A549 (cell line): Measurements from ENCODE around the gene ESPN. TPM values are rescaled to one million over a fixed set of nuclear protein-coding genes. Genes with fewer than 3 reads are reported as not detected.

ENCODE experiments used
- ATAC-seq, 2 experiments: fragments of 200-7000 bp in 1 of 2; fragments of >200 bp in 1 of 2; cut with Nextera tagmentation in 1 of 2; cut with Tn5 transposase in 1 of 2; 3 replicates each; pipeline versions ENCODE4 v1.8.0 to v1.9.1; 2018 to 2020; ENCODE audit warnings: mild to moderate bottlenecking in 1 of 2, moderate library complexity in 1 of 2
- CTCF ChIA-PET: fragments of 300-600 bp; sonication (Branson Sonifier 250); formaldehyde crosslinking; extraction: SDS; loops from one replicate; lab custom pipeline; 2021; ENCODE audit warnings: antibody characterized with exemption, inconsistent platforms; lab: Yijun Ruan, JAX
- POLR2A ChIA-PET: fragments of 350-600 bp; formaldehyde crosslinking; extraction: SDS; loops from one replicate; lab custom pipeline; 2021; ENCODE audit warnings: antibody characterized with exemption, inconsistent platforms; lab: Yijun Ruan, JAX
- DNase-seq, 2 experiments: peaks; one replicate each; pipeline versions ENCODE4 v3.0.0 to v3.0.0-alpha.2; 2011 to 2016; ENCODE audit warnings: low read depth in 1 of 2, low spot score in 1 of 2
- FAIRE-seq: peaks from 2 replicates; lab custom pipeline; 2011; peaks lifted over from hg19 to GRCh38; lab: Jason Lieb, UNC
- H3K27ac ChIP-seq, 2 experiments: fragments of >200 bp; sonication (Bioruptor Twin); formaldehyde crosslinking; 3 replicates each; pipeline ENCODE4 v1.5.1; 2016 to 2017
- H3K4me1 ChIP-seq: fragments of >200 bp; sonication (Bioruptor Twin); formaldehyde crosslinking; 3 replicates; pipeline ENCODE4 v1.6.1; 2016
- H3K4me2 ChIP-seq: fragments of >200 bp; sonication (Bioruptor Twin); formaldehyde crosslinking; 3 replicates; pipeline ENCODE4 v1.6.1; 2016
- H3K4me3 ChIP-seq: fragments of >200 bp; sonication (Bioruptor Twin); formaldehyde crosslinking; 3 replicates; pipeline ENCODE4 v1.5.1; 2016
- H3K9me3 ChIP-seq: fragments of >200 bp; sonication (Bioruptor Twin); formaldehyde crosslinking; 3 replicates; pipeline ENCODE4 v1.6.1; 2016
- BCL3 ChIP-seq: fragments of >200 bp; sonication (Bioruptor Twin); formaldehyde crosslinking; IDR thresholded peaks from 3 replicates; pipeline ENCODE4 v1.6.1; 2016
- CBX2 ChIP-seq: fragments of 200-600 bp; sonication (generic); IDR thresholded peaks from 2 replicates; pipeline ENCODE4 v1.6.1; 2016; ENCODE audit warnings: low read depth, mild to moderate bottlenecking, borderline replicate concordance
- CTCF ChIP-seq: fragments of >200 bp; sonication (Bioruptor Twin); formaldehyde crosslinking; IDR thresholded peaks from 3 replicates; pipeline ENCODE4 v1.5.1; 2016
- EHF ChIP-seq: fragments of 250-450 bp; sonication (Bioruptor Pico); IDR thresholded peaks from 2 replicates; pipeline ENCODE4 v1.5.0; 2020; ENCODE audit warnings: mild to moderate bottlenecking
- FOSB ChIP-seq: fragments of 250-450 bp; sonication (Bioruptor Pico); IDR thresholded peaks from 2 replicates; pipeline ENCODE4 v1.5.0; 2020; ENCODE audit warnings: mild to moderate bottlenecking, moderate library complexity
- GATA3 ChIP-seq: IDR thresholded peaks from 2 replicates; pipeline ENCODE4 v1.6.1; 2012; ENCODE audit warnings: borderline replicate concordance
- HDAC2 ChIP-seq: fragments of 200-600 bp; sonication (generic); IDR thresholded peaks from 2 replicates; pipeline ENCODE4 v1.6.1; 2016
- HES2 ChIP-seq: fragments of >200 bp; sonication (Bioruptor Twin); formaldehyde crosslinking; IDR thresholded peaks from 2 replicates; pipeline ENCODE4 v1.6.1; 2016
- HOXA7 ChIP-seq: fragments of 250-450 bp; sonication (Bioruptor Pico); IDR thresholded peaks from 2 replicates; pipeline ENCODE4 v1.5.0; 2020; ENCODE audit warnings: mild to moderate bottlenecking, moderate library complexity
- HOXB13 ChIP-seq: fragments of 250-450 bp; sonication (Bioruptor Pico); IDR thresholded peaks from 2 replicates; pipeline ENCODE4 v1.5.0; 2020; ENCODE audit warnings: low read depth, mild to moderate bottlenecking, moderate library complexity
- KDM1A ChIP-seq: fragments of 200-600 bp; sonication (generic); IDR thresholded peaks from 2 replicates; pipeline ENCODE4 v1.6.1; 2016; ENCODE audit warnings: low read depth, mild to moderate bottlenecking
- MAX ChIP-seq: IDR thresholded peaks from 2 replicates; pipeline ENCODE4 v1.6.1; 2012
- NPAS2 ChIP-seq: fragments of 250-450 bp; sonication (Bioruptor Pico); IDR thresholded peaks from 2 replicates; pipeline ENCODE4 v1.8.0; 2022; ENCODE audit warnings: mild to moderate bottlenecking, moderate library complexity, borderline replicate concordance
- NR3C1 ChIP-seq: fragments of >200 bp; sonication (Bioruptor Twin); formaldehyde crosslinking; IDR thresholded peaks from 3 replicates; pipeline ENCODE4 v1.6.1; 2017
- PHF8 ChIP-seq: fragments of 200-600 bp; sonication (generic); IDR thresholded peaks from 2 replicates; pipeline ENCODE4 v1.6.1; 2016; ENCODE audit warnings: low read depth, mild to moderate bottlenecking, antibody characterized with exemption, moderate library complexity, borderline replicate concordance
- POLR2A ChIP-seq: IDR thresholded peaks from 2 replicates; pipeline ENCODE4 v1.6.1; 2012; ENCODE audit warnings: mild to moderate bottlenecking, low read length
- RCOR1 ChIP-seq: fragments of 150-350 bp; IDR thresholded peaks from 2 replicates; pipeline ENCODE4 v1.6.1; 2014; ENCODE audit warnings: antibody characterized with exemption, low read length, low read depth
- SREBF2 ChIP-seq: fragments of 450-650 bp; IDR thresholded peaks from 2 replicates; pipeline ENCODE4 v1.6.1; 2014; ENCODE audit warnings: mild to moderate bottlenecking, moderate library complexity
- TFCP2L1 ChIP-seq: fragments of 250-450 bp; sonication (Bioruptor Pico); IDR thresholded peaks from 2 replicates; pipeline ENCODE4 v1.5.0; 2021; ENCODE audit warnings: mild to moderate bottlenecking
- ZFP36 ChIP-seq: fragments of 450-650 bp; IDR thresholded peaks from 2 replicates; pipeline ENCODE4 v1.6.1; 2014; ENCODE audit warnings: borderline replicate concordance; ENCODE audit not compliant: partially characterized antibody
- ZNF302 ChIP-seq: fragments of 250-450 bp; sonication (Bioruptor Pico); IDR thresholded peaks from 2 replicates; pipeline ENCODE4 v1.9.0; 2021; ENCODE audit warnings: inconsistent platforms, mild to moderate bottlenecking, moderate library complexity
- ZSCAN20 ChIP-seq: fragments of 250-450 bp; sonication (Bioruptor Pico); IDR thresholded peaks from 2 replicates; pipeline ENCODE4 v1.8.0; 2022; ENCODE audit warnings: mild to moderate bottlenecking, moderate library complexity
- whole genome bisulfite sequencing: methylation state at CpG from one replicate; pipeline ENCODE4 v1.1.6; 2017; ENCODE audit errors: missing lambda C conversion rate; 5-methylcytosine and 5-hydroxymethylcytosine counted together
- polyA plus RNA-seq, 4 experiments: library from polyadenylated mRNA; depleted of rRNA in 3 of 4; stranded (reverse); fragments of >200 nt; fragmentation: RNase III in 1 of 4; extraction: RNeasy Plus Mini Kit Qiagen cat#74134 plus additional on column Dnase treatment in 1 of 4; gene quantifications; 2 replicates in 3 of 4; 3 replicates in 1 of 4; pipeline ENCODE4 v1.2.3, GENCODE V29; 2011 to 2017

ESPN gene
- polyA plus RNA-seq, 2 of the 4 experiments (the other 2 are of a cell fraction), result 0.22 to 0.28 TPM

- no peak for FAIRE-seq
- Histone ChIP-seq H3K9me3 (no peaks in the 10 kb centered on the region), H3K4me1 (peaks cover 27% of the 10 kb centered on the region), H3K4me3 (peak within 1 kb of the TSS; percentile 52), H3K4me2 (peak within 1 kb of the TSS; percentile 98), H3K27ac (peak within 1 kb of the TSS; percentile 57 to 82; a peak in 5 of 6 replicates)
- no CpG with 5 or more reads among the region's 62 CpGs for WGBS
- peak; percentile 36 to 59; a peak in 4 of 6 replicates for ATAC-seq
- POLR2A ChIA-PET, result no interaction called here
- no peak for DNase-seq
- CTCF ChIA-PET, result interaction anchor here (0.6 to 6.8 kb wide), 9 partner anchors 10 to 238 kb away, joined by 3 to 96 read pairs (median 4); no protein-coding TSS in a partner anchor
- TF ChIP-seq POLR2A, result peak; percentile 47
- TF ChIP-seq MAX, result no peak
- TF ChIP-seq, all 56 proteins: peak for 1
Observed at GRCh38 chr1:6419804-6420453, 4.6 kb upstream of the ESPN start, which contains the start of gene HES2. Gene HES2, minus strand, starts transcription at chr1:6419919. Its CDS starts 99 bp downstream, at chr1:6419820.

GRCh38 chr1:6420454-6421042, 4.0 kb upstream of the ESPN start:
- ATAC-seq, result no peak
- Histone ChIP-seq H3K4me2 (peak overlapping the region; percentile 98), H3K4me1 (peaks cover 20% of the 10 kb centered on the region), H3K27ac (no peak overlapping the region; a peak in 1 of 6 replicates), H3K4me3 (no peak overlapping the region), H3K9me3 (no peaks in the 10 kb centered on the region)
- 89% methylated on average over 12 of the region's 44 CpGs for WGBS
- no peak for DNase-seq
- no peak for FAIRE-seq
- ChIA-PET CTCF (interaction anchor here (0.6 to 6.8 kb wide), 8 partner anchors 10 to 239 kb away, joined by 3 to 96 read pairs (median 6); no protein-coding TSS in a partner anchor), POLR2A (no interaction called here)
- TF ChIP-seq ZNF302 (CRISPR knock-in tag) (no peak), SREBF2 (no peak), PHF8 (no peak), EHF (CRISPR knock-in tag) (no peak), KDM1A (no peak), BCL3 (no peak), HOXA7 (CRISPR knock-in tag) (no peak), HES2 (no peak)
- TF ChIP-seq, all 56 proteins: peak for 0

- no peak for FAIRE-seq
- H3K9me3 ChIP-seq, result no peaks in the 10 kb centered on the region
- H3K4me1 ChIP-seq, result peaks cover 17% of the 10 kb centered on the region
- 73% methylated on average over 4 of the region's 4 CpGs for WGBS
- TF ChIP-seq NPAS2 (CRISPR knock-in tag), result no peak
- no peak for TF ChIP-seq ZSCAN20 (CRISPR knock-in tag)
- TF ChIP-seq ZFP36, result no peak
- TF ChIP-seq HDAC2, result no peak
- TF ChIP-seq CBX2, result no peak
- no peak for TF ChIP-seq GATA3
- no peak for TF ChIP-seq POLR2A
- TF ChIP-seq HOXB13 (CRISPR knock-in tag), result no peak
- TF ChIP-seq PHF8, result no peak
- TF ChIP-seq HES2, result no peak
- TF ChIP-seq FOSB (CRISPR knock-in tag), result no peak
- no peak for TF ChIP-seq NR3C1
- no peak for TF ChIP-seq RCOR1
- TF ChIP-seq CTCF, result no peak
- TF ChIP-seq TFCP2L1 (CRISPR knock-in tag), result no peak
- TF ChIP-seq, all 56 proteins: peak for 0
- ChIA-PET POLR2A (no interaction called here), CTCF (interaction anchor here (1.3 to 6.8 kb wide), 4 partner anchors 16 to 72 kb away, joined by 3 to 96 read pairs (median 28); no protein-coding TSS in a partner anchor)
- ATAC-seq (no peak), DNase-seq (no peak)
- H3K4me2 ChIP-seq, result no peak overlapping the region
- H3K4me3 ChIP-seq, result no peak overlapping the region
- no peak overlapping the region for H3K27ac ChIP-seq
Observed at GRCh38 chr1:6421266-6421665, 3.3 kb upstream of the ESPN start.
